GOT3 (cell line): ENCODE data around the gene MYO9B.

Source experiments
- DNase-seq: peaks from one replicate; lab custom pipeline; 2025; ENCODE audit warnings: mixed read lengths; lab: John Stamatoyannopoulos, UW

Gene MYO9B

GRCh38 chr19:17240826-17241399 is 165.3 kb downstream of the MYO9B start:
- no peak for DNase-seq

GRCh38 chr19:17242431-17243208 is 167.0 kb downstream of the MYO9B start:
- no peak for DNase-seq

- no peak for DNase-seq
Measured at GRCh38 chr19:17243211-17243829, 167.7 kb downstream of the MYO9B start.

DNA sequence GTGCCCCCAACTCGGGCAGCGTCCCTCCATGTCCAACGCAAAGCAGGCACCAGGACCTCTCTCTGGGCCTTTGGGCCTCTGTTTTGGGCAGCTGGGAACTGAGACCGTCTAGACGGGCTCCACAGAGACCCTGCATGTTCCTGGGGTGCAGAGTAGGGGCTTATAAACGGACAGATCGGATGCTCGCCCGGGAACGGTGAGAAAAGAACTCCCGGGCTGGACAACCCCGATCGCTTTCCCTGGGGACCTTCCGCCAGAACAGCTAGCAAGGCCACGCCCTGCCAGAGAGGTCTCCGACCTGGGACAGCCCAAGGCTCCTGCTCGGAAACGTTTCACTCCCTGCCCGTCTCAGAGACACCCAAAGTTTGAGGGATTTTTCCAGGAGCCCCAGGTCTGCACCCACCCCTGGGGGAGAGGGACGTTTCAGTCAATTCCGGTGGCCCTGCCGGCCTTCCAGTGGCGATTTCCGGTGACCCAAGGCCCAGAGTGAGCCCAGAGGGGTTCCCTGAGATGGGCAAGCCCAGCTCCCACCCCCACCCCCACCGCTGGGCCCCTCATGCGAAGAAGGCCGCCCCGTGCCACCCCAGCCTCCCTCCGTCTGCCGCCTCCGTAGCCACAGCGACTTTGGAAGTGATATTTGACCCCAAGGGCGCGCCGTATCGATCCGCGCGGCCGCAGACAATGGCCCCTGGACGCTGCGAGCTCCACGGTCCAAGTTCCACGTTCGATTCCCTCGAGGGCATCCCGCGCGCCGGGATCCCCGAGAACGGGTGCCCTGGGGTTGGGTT is 168.4 kb downstream of the MYO9B start:
- DNase-seq: no peak

- no peak for DNase-seq
Measured at GRCh38 chr19:17244618-17245534, 169.3 kb downstream of the MYO9B start.

DNA sequence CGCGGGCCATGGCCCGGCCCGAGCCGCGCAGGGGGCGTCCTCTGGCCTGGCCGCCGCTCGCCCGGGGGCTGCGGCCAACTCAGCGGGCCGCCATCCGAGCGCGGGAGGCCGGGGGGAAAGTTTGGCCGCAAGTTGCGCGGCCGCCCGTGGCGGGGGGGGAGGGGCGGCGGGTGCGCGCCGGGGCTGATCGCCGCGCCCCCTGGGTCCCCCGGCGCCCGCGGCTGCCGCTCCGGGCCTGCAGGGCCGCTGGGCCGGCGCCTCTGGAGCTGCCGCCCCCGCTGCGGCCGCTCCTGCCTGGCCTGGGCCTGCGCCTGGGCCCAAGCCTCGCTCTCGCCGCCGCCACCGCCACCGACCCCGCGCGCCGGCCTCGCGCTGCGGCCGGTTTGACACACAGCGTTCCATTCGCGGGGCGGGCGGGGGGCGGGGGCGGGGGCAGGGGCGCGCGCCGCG is 170.0 kb downstream of the MYO9B start, which contains the start of gene NR2F6:
NR2F6 (minus strand) TSS at position 385 of the 450 bp plus-strand sequence. CDS start 699 bp downstream, outside the sequence.
- DNase-seq: no peak

- no peak for DNase-seq
Measured at GRCh38 chr19:17246681-17247425, 171.3 kb downstream of the MYO9B start.

DNA sequence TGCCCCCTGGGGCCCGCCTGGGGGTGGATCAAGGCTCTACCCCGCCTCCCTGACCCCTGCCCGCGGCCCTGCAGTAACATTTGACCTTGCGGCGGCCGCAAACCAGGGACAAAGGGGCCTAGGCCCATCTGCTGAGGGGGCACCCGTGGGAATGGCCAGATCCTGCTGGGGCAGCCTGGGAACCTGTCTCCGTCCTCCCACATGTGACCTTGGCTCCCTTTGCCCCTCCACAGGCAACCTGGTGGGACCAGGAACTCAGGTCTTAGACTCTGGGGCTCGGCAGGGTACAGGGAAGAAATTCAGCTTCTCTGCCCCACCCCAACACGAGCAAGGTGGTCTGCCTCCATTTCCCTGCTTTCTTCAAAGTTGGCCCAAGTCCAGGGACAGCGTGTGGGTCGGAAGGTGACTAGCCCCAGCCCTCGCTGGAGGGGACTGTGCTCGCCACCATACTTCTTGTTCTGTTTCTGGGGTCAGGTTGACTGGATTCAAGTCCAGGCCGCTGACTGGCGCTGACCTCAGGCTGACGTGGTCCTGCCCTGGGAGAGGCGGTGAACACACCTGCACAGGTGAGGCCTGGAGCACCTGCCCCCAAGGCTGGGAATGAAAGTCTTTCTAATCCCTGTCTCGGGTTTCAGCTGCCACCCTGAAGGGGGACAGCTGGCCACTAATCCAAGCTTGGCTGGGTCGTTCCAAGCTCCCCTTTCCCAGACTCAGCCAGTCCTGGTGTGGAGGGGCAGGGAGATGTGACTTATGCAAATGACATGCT is 172.6 kb downstream of the MYO9B start:
- DNase-seq: no peak

GRCh38 chr19:17249887-17250548 is 174.4 kb downstream of the MYO9B start:
- no peak for DNase-seq

- DNase-seq: no peak
Measured at GRCh38 chr19:17254636-17255035, 179.1 kb downstream of the MYO9B start.

- no peak for DNase-seq
Measured at GRCh38 chr19:17255150-17255621, 179.6 kb downstream of the MYO9B start.

DNA sequence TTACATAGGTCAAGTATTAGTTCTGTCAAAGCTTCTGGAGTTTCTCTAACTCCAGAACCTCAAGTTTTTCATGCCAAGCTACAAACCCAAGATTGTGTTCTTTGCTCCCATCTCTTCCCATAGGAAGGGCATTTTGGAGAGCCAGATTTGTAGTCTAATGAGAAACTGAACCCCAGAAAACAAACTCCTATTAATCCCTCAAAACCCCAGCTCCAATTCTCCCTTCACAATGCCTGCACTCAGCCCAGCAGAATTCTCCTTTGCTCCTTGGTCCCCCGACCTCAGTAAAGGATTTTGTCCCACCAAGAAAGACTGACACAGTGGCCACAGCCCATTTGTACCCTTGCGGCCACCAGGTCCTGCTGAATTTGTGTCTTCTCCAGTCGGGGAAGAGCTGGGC is 180.6 kb downstream of the MYO9B start:
- no peak for DNase-seq

DNA sequence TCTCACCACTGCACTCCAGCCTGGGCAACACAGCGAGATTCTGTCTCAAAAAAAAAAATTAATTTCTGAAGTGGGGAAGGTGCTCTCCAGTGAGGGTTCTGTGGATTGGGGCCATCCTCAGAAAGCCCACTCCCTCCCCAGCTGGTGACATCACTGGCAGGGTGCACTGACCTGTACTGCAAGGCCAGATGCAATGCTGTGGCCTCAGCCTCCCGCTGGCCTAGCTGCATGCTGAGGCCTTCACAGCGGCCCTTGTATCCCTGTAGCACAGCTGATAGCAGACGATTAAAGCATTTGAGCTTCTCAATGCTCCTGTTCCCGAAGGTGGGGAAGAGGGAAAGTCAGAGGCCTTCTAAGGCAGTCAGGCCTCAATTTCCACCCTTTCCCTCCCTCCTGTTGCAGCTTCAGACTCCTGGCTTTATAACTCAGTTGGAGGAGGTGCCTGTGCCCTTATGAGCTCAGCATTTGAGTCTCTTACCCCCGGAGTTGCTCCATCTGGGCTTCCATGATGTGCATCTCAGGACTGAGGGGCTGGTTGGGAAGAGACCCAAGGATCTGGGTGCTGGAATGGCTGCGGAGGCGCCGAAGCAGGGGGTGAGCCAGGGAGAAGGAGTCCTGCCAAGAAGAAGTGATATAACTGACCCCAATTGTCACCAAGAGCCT is 183.7 kb downstream of the MYO9B start:
- DNase-seq: no peak

DNA sequence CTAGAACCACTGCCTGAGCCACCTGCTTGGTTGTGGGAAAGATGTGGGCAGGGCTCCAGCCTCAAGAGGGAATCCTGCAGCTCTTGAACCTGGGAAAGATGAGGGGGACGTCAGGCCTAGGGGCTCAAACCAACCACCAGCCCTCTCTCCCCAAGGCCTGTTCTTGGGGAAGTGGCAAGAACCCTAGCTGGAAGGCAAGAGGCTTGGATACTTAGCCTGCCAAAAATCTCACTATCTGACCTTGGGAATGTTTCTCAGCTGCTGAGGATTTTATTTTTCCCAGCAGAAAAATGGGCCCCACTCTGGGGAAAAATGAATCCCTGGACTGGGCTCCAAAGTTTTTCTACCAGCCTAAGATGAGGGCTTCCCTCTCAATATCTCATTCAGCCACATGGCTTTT is 184.4 kb downstream of the MYO9B start:
- DNase-seq: no peak

DNA sequence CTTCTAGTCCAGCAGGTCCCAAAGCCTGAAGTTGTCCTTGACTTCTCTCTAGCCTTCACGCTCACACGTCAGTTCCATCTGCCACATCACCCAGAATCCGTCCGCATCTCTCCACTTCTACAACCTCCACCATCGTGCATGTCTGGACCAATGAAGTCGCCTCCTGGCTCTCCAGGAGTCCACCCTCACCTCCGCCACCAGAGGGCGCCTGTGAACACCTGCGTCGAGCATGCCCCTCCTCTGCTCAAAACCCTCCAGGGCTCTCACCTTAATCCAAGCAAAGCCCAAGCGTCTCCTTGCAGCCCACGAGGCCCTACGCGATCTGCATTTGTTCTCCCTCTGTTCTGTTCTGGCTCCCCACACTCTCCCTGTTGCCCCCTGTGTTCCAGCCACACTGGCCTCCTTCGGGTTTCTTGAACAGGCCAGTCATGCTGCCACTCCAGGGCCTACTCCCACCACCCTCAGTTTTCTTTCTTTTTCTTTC is 185.3 kb downstream of the MYO9B start:
- peak; percentile 23 for DNase-seq

DNA sequence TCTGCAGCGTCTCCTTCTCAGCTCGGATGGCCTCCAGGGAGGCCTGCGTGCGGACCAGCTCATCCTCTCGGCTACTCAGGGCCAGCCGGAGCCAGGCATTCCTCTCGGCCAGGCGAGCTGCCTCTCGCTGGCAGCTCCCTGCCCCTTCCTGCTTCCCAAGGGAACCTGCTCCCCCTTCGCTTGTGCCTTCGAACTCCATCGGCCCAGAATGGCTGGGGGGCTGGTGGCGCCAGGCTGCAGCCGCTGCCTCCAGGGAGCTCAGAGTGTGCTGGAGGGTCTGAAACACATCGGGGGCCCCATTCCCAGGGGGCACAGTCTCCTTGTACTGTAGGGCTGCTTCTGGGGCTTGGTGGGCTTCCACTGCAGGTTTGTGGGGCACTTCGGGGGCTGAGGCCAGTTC is 187.0 kb downstream of the MYO9B start:
- DNase-seq: no peak
